DOHH2 (cell line): Measurements from ENCODE around the gene SAMD10.

Source experiments
- H3F3A ChIP-seq: fragments of 200-600 bp; sonication (generic), shearing (Covaris generic); 2 replicates; pipeline ENCODE4 v1.6.0; 2016; ENCODE audit warnings: antibody characterized with exemption, mild to moderate bottlenecking; ENCODE audit not compliant: control insufficient read depth, insufficient read depth
- H3K27ac ChIP-seq: fragments of 200-600 bp; sonication (generic); 2 replicates; pipeline ENCODE4 v1.5.1; 2014; ENCODE audit warnings: low read depth, mild to moderate bottlenecking, low read length, moderate library complexity
- H3K27me3 ChIP-seq: fragments of 200-600 bp; sonication (generic); 2 replicates; pipeline ENCODE4 v1.6.1; 2014; ENCODE audit warnings: mild to moderate bottlenecking, low read length, mixed read lengths; ENCODE audit not compliant: control insufficient read depth
- H3K36me3 ChIP-seq: fragments of 200-600 bp; sonication (generic); 2 replicates; pipeline ENCODE4 v1.6.1; 2014; ENCODE audit warnings: mild to moderate bottlenecking, low read length, moderate library complexity, mixed read lengths; ENCODE audit not compliant: control insufficient read depth
- H3K4me1 ChIP-seq: fragments of 200-600 bp; sonication (generic); 2 replicates; pipeline ENCODE4 v1.6.1; 2014; ENCODE audit warnings: mild to moderate bottlenecking, low read length, mixed read lengths; ENCODE audit not compliant: control insufficient read depth
- H3K4me2 ChIP-seq: fragments of 200-600 bp; sonication (generic); 2 replicates; pipeline ENCODE4 v1.6.0; 2014; ENCODE audit warnings: mild to moderate bottlenecking, low read length, moderate library complexity
- H3K4me3 ChIP-seq: fragments of 200-600 bp; sonication (generic); 2 replicates; pipeline ENCODE4 v1.5.1; 2014; ENCODE audit warnings: mild to moderate bottlenecking, low read length, mixed read lengths
- H3K79me2 ChIP-seq: fragments of 200-600 bp; sonication (generic); 2 replicates; pipeline ENCODE4 v1.6.1; 2014; ENCODE audit warnings: mild to moderate bottlenecking, low read length, mixed read lengths; ENCODE audit not compliant: control insufficient read depth
- H3K9me2 ChIP-seq: fragments of 200-600 bp; sonication (generic); replicated peaks from 2 replicates; pipeline ENCODE4 v1.6.1; 2014; ENCODE audit warnings: mild to moderate bottlenecking, low read length, mixed read lengths; ENCODE audit not compliant: control insufficient read depth
- H3K9me3 ChIP-seq: fragments of 200-600 bp; sonication (generic); 2 replicates; pipeline ENCODE4 v1.6.1; 2014; ENCODE audit warnings: antibody characterized with exemption, low read length, mixed read lengths; ENCODE audit not compliant: control insufficient read depth, insufficient read depth
- H4K20me1 ChIP-seq: fragments of 200-600 bp; sonication (generic); 2 replicates; pipeline ENCODE4 v1.6.0; 2014; ENCODE audit warnings: low read depth, mild to moderate bottlenecking, antibody characterized with exemption, low read length, moderate library complexity; ENCODE audit not compliant: control insufficient read depth, insufficient read depth
- CTCF ChIP-seq: fragments of 200-600 bp; sonication (generic); IDR thresholded peaks from one replicate; pipeline ENCODE4 v1.5.1; 2014; ENCODE audit warnings: antibody characterized with exemption, mild to moderate bottlenecking, low read depth, low read length; ENCODE audit not compliant: poor library complexity, severe bottlenecking
- EZH2phosphoT487 ChIP-seq: fragments of 200-600 bp; sonication (generic); IDR thresholded peaks from 2 replicates; pipeline ENCODE4 v1.6.1; 2017; ENCODE audit warnings: borderline replicate concordance, mild to moderate bottlenecking, antibody characterized with exemption, low read length, moderate library complexity, mixed read lengths

SAMD10 gene

GRCh38 chr20:63968136-63968927 is 11.1 kb downstream of the SAMD10 start:
- H3K27me3 ChIP-seq = no peaks in the 10 kb centered on the region
- no peaks in the 10 kb centered on the region for H3K9me2 ChIP-seq
- H3K79me2 ChIP-seq = peaks cover 17% of the 10 kb centered on the region
- TF ChIP-seq EZH2phosphoT487 (no peak), CTCF (no peak)
- peak overlapping the region; percentile 78 for H3K4me3 ChIP-seq
- H3K4me2 ChIP-seq = peak overlapping the region; percentile 92
- peaks cover 54% of the 10 kb centered on the region for H3K36me3 ChIP-seq
- peak overlapping the region; percentile 34; the same call in 1 of the 2 replicates for H3K27ac ChIP-seq
- H3F3A ChIP-seq = peaks cover 8% of the 10 kb centered on the region
- no peaks in the 10 kb centered on the region for H4K20me1 ChIP-seq
- H3K9me3 ChIP-seq = peaks cover 8% of the 10 kb centered on the region
- peaks cover 32% of the 10 kb centered on the region for H3K4me1 ChIP-seq

- TF ChIP-seq CTCF (no peak), EZH2phosphoT487 (no peak)
- Histone ChIP-seq H3K4me1 (peaks cover 30% of the 10 kb centered on the region), H3K27ac (no peak overlapping the region), H3K9me3 (peaks cover 8% of the 10 kb centered on the region), H4K20me1 (no peaks in the 10 kb centered on the region), H3K4me3 (no peak overlapping the region), H3K9me2 (no peaks in the 10 kb centered on the region), H3K27me3 (no peaks in the 10 kb centered on the region), H3K4me2 (no peak overlapping the region), H3K36me3 (peaks cover 51% of the 10 kb centered on the region), H3F3A (peaks cover 6% of the 10 kb centered on the region; the same call in 1 of the 2 replicates), H3K79me2 (peaks cover 17% of the 10 kb centered on the region)
These were observed 11.9 kb downstream of the SAMD10 start for GRCh38 chr20:63967330-63968135.

GRCh38 chr20:63966944-63967322 is 12.5 kb downstream of the SAMD10 start:
- peaks cover 24% of the 10 kb centered on the region for H3K4me1 ChIP-seq
- no peak for TF ChIP-seq CTCF
- TF ChIP-seq EZH2phosphoT487 = no peak
- peaks cover 6% of the 10 kb centered on the region; the same call in 1 of the 2 replicates for H3F3A ChIP-seq
- H4K20me1 ChIP-seq = no peaks in the 10 kb centered on the region
- peaks cover 17% of the 10 kb centered on the region for H3K79me2 ChIP-seq
- H3K4me3 ChIP-seq = no peak overlapping the region
- no peaks in the 10 kb centered on the region for H3K9me2 ChIP-seq
- H3K9me3 ChIP-seq = peaks cover 8% of the 10 kb centered on the region
- no peaks in the 10 kb centered on the region for H3K27me3 ChIP-seq
- H3K4me2 ChIP-seq = no peak overlapping the region
- no peak overlapping the region for H3K27ac ChIP-seq
- peaks cover 53% of the 10 kb centered on the region for H3K36me3 ChIP-seq
